PFSK-1 (cell line): ENCODE measurements around the gene FRMD3.

ENCODE experiments used
- TAF1 ChIP-seq: IDR thresholded peaks from 2 replicates; pipeline ENCODE4 v1.6.1; 2012; ENCODE audit warnings: low read length, control low read depth, borderline replicate concordance; ENCODE audit not compliant: insufficient read depth
- TF ChIP-seq, protein P1 (sequence below), 2 experiments: IDR thresholded peaks; 2 replicates each; pipeline versions ENCODE4 v1.6.1 to v1.8.0; 2011 to 2012; ENCODE audit warnings: low read depth in 2 of 2, low read length in 2 of 2, control low read depth in 1 of 2, inconsistent platforms in 1 of 2, mild to moderate bottlenecking in 1 of 2, moderate library complexity in 1 of 2; ENCODE audit not compliant: insufficient read depth in 1 of 2

DNA sequence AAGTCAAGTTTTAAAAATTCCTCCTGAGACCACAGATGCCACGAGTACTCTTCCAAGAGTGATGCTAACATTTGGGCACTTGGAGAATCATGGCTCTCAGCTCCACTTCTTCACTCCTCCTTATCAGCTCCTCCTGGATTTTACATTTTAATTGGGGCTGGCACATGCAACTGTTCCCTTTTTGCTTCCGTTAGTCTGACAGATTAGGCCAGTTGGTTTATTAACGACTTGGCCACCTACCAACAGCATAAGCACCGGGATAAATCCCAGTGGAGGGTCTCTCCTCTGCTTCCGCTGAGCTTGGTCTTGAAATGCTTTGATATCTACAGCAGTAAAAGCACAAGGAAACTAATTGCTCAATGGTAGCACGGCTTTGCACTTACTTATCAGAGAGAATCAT lies 340.6 kb downstream of the FRMD3 start:
- TF ChIP-seq, protein P1, sequence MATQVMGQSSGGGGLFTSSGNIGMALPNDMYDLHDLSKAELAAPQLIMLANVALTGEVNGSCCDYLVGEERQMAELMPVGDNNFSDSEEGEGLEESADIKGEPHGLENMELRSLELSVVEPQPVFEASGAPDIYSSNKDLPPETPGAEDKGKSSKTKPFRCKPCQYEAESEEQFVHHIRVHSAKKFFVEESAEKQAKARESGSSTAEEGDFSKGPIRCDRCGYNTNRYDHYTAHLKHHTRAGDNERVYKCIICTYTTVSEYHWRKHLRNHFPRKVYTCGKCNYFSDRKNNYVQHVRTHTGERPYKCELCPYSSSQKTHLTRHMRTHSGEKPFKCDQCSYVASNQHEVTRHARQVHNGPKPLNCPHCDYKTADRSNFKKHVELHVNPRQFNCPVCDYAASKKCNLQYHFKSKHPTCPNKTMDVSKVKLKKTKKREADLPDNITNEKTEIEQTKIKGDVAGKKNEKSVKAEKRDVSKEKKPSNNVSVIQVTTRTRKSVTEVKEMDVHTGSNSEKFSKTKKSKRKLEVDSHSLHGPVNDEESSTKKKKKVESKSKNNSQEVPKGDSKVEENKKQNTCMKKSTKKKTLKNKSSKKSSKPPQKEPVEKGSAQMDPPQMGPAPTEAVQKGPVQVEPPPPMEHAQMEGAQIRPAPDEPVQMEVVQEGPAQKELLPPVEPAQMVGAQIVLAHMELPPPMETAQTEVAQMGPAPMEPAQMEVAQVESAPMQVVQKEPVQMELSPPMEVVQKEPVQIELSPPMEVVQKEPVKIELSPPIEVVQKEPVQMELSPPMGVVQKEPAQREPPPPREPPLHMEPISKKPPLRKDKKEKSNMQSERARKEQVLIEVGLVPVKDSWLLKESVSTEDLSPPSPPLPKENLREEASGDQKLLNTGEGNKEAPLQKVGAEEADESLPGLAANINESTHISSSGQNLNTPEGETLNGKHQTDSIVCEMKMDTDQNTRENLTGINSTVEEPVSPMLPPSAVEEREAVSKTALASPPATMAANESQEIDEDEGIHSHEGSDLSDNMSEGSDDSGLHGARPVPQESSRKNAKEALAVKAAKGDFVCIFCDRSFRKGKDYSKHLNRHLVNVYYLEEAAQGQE (IDR thresholded peaks at IDR 0.05; ENCODE audit: insufficient read depth in 1 of 2, low read depth in 2 of 2, low read length in 2 of 2) = no peak
- no peak for TF ChIP-seq TAF1
